HG03432 (cell line): ENCODE measurements around the gene VPS4A.

Experiments
- ATAC-seq: cut with Tn5 transposase; IDR thresholded peaks from one replicate; pipeline ENCODE4 v1.9.1; 2021; ENCODE audit warnings: mild to moderate bottlenecking, moderate library complexity; ENCODE audit not compliant: unreplicated experiment

VPS4A gene

DNA sequence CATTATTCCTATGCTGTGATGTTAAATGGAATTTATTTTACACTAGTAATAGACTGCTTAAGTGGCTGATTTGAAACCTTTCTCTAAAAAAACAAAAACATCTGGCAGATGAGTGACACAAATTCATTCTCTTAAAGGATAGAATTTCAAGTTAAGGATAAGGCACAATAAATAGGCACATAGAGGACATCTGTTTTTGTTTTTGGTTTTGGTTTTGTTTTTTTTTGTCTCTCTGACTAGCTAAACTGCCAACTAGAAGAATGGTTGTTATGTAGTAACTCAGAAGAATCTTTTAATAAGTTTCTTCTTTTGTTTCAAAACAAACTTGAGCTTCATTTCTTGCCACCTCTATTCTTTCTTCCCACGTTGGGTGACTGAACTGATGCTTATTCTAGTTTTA is 5.1 kb upstream of the VPS4A start:
- ATAC-seq: no peak

DNA sequence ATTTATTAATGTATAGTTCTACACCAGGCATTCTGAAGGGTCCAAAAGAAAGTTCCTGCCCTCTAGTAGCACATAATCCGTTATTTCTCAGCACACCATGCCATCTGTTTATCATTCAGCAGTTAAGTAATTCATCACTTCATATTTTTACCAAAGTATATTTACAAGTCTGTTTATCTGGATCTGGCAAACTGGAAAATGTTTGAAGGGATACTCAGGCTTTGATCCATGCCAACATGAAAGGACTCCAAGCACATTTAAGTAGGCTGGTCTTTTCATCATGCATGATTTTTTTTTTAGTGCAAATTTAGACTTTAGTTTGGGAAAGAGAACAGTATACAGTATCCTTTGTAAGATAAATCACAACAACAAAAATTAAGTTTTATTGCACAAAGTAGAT is 4.1 kb upstream of the VPS4A start:
- no peak for ATAC-seq

DNA sequence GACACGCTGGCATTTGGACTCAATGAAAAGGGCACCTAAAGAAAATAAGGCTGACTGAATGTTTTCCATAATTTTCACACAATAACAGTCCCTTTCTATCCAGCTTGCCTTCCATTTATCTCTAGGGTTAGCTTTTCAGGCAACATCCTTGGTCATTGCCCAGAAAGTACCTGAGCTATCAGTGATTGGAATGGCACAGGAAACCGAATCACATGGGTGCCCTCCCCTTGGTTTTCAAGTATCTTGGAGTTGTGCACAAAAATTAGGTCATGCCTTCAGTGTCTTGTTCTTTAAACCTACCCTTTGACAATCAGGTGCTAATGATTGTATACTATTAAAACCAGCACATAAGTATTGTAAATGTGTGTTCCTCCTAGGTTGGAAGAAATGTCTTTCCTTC is 3.3 kb upstream of the VPS4A start:
- ATAC-seq: no peak

DNA sequence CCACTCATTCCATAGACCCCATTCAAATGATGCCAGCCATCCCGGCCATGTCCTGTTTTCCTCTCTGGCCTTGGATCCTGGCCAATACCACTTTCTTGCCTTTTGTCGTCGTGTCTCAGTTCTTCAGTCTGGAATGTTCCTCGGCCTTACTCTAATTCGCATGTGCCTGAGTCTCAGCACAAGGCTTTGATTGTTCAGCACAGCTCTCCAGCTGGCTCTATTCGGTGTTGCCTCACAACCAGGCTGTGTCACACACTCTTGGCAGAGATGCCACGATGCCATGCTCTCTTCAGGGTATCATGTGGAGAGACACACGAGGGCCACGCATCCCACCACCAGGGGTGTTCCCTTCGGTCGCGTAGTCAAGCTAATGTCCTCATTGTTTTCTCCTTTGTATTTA is 1.8 kb upstream of the VPS4A start:
- no peak for ATAC-seq

DNA sequence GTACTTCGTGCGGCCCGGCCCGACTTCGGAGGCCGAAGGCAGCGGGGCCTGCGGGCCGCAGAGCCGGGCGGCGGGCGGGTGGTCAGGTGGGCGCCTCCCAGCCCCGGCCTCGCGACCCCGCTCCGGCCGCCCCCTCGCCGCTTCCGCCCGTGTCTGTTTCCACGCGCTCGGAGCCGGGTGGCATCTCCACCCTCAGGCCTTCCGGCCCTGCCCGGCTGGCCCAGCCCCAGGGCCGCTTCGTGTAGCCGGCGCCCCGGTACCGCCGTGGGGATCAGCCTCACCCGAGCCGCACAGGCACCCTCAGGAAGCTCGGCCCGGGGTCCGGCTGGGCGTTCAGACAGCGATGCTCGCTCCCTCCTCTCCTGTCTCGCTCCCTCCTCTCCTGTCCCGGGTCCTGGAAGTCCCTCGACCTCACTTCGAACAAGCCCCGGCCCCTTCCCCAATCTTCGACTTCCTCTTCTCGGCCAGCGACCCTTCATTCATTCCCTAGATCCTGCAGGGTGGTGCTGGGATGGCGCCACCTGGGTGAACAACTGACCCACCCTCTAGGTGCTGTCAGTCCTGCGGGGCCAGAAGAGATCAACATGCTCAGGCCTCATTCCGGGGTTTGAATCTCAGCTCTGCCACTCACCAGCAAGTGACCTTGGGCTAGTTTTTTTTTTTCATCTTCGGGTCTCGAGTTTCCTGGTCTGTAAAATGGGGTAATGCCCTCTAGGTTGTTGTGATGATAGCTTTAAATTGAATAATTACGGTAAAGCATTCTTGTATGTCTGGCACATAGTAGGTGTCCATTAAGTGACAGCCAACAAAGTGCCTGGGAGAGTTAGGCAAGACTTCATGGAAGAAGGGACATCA is 610 bp downstream of the VPS4A start:
- ATAC-seq: peak; percentile 52

DNA sequence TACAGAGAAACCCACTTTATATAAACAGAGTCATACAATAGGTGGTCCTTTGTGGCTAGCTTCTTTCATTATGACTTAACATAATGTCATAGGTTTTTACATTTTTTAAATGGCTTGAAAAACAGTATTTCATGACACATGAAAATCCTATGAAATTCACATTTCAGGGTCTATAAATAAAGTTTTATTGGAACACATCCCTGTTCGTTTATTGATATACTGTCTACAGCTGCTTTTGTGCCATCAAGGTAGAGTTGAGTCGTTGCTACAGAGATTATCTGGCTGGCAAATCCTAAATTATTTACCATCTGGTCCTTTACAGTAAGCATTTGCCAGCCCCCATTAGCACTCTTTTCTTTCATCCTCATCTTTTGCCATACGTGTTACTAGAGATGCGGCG is 2.3 kb downstream of the VPS4A start:
- ATAC-seq: no peak

DNA sequence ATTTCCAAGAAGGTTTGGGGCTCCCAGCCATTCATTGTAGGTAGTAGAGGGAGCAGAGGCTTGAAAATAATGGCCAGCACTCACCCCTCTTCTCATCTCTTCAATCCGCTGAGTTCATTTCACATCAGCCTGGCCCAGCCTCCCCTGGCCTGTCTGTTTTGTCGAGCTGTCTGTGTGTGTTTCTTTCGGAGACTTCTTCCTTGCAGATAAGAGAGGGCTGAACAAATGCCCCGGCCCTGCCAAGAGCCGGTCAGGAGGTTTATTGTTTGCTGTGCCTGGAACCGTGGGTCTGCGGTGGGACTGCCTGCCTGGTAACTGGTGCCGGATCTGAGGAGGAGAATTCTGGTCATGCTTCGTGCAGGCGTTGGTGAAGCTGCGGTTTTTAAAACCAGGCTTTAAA is 3.4 kb downstream of the VPS4A start:
- ATAC-seq: no peak

DNA sequence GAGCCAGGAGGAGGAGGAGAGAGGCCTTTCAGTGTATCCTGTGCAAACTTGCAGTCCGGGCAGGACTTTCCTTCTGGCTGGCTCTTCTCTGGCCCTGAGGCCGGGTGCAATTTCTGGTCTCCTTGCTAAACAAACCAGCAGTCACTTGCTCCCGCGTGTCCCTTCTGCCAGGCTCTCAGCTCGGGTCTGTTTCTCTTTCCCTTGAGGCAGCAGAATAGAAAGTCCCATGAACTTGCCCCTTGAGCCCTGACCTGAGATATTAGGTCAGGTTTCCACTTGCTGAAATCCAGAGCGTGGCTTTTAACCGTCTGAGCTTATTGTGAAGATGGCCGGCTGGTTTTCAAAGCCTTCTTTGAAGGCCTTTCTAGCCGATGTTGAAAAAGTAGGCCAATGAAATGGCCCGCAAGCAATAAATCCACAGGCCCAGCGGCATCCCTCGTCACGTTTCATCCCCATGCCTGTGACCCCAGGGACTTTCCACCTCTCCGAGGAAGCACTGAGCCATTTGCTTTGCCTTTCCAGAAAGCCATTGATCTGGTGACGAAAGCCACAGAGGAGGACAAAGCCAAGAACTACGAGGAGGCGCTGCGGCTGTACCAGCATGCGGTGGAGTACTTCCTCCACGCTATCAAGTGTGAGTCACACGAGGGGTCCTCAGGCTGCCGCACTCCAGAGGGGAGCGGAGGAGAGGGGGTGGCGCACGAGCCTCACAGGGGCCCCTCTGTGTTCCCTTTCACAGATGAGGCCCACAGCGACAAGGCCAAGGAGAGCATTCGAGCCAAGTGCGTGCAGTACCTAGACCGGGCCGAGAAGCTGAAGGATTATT is 4.5 kb downstream of the VPS4A start:
- no peak for ATAC-seq

DNA sequence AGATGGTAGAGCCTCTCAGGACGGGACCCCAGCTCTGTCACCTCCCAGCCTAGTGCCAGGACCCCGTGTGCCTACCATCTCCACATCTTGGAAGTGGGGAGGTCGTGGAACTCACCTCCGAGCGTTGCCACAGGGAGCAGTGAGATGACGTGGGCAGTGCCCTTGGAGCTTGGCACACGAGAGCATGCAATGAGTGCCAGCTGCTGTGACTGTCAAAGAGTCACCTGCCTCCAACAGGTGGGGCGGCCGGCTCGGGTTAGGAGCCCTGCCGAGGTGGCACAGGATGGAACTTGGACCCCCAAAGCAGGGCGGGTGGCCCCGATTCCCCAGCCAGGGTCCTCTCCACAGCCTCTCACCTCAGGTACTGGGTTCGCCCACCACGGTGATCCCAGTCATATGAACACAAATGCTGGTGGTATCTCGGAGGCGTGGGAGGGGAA is 5.5 kb downstream of the VPS4A start:
- ATAC-seq: no peak

DNA sequence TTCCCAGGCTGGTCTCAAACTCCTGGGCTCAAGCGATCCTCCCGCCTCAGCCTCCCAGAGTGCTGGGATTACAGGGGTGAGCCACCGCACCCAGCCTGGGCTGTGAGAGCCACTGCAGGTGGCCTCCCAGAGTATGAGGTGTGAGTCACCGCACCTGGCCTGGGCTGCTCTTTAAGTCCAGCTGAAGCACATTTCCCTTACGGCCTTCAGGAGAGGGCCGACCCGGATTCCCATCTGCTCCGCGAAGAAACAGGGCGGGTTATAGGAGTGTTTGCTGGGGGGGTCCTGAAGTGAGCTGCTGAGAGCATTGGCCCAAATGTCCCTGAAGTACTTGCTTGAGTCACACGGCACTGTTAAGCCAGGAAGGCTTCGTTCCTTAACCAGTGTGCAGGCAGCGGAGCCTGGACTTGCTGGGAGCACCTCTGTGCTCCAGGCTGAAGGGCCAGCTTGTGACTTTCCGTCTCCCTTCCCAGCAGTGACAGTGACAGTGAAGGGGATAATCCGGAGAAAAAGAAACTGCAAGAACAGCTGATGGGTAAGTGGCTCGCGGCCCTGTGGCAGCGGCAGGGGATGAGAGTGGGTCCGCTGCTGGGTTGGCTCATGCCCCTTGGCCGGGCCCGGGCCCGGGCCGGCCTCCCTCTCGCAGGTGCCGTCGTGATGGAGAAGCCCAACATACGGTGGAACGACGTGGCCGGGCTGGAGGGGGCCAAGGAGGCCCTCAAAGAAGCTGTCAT is 7.2 kb downstream of the VPS4A start:
- no peak for ATAC-seq

DNA sequence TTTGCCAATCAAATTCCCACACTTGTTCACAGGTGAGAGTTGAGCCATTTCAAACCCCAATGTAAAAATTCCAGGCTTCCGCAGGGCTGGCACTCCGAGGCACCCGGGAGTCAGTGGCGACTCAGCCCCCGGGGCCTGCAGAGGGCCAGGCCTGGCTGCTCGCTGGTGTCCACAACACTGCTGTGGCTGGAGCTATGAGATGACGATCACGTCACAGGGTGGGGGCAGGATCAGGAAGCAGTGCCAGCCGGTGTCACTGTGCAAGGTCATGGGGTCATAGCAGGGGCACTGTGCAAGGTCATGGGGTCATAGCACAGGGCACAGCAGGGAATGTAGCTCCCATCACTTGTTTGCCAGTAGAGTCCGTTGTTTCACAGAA is 7.8 kb downstream of the VPS4A start:
- ATAC-seq: no peak

DNA sequence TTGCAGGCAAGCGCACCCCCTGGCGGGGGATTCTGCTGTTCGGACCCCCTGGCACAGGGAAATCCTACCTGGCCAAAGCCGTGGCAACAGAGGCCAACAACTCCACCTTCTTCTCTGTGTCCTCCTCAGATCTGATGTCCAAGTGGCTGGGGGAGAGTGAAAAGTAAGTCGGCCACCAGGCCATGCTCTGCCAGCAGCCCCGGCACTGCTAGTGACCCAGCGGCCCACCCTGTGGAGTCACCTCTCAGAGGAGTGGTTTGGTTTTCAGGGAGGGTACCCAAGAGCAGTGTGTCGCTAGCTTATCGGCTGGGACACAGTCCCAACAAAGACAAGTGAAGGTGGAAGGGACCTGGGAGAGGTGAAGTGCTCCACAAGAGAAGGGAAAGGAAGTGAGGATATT is 8.2 kb downstream of the VPS4A start:
- ATAC-seq: no peak

DNA sequence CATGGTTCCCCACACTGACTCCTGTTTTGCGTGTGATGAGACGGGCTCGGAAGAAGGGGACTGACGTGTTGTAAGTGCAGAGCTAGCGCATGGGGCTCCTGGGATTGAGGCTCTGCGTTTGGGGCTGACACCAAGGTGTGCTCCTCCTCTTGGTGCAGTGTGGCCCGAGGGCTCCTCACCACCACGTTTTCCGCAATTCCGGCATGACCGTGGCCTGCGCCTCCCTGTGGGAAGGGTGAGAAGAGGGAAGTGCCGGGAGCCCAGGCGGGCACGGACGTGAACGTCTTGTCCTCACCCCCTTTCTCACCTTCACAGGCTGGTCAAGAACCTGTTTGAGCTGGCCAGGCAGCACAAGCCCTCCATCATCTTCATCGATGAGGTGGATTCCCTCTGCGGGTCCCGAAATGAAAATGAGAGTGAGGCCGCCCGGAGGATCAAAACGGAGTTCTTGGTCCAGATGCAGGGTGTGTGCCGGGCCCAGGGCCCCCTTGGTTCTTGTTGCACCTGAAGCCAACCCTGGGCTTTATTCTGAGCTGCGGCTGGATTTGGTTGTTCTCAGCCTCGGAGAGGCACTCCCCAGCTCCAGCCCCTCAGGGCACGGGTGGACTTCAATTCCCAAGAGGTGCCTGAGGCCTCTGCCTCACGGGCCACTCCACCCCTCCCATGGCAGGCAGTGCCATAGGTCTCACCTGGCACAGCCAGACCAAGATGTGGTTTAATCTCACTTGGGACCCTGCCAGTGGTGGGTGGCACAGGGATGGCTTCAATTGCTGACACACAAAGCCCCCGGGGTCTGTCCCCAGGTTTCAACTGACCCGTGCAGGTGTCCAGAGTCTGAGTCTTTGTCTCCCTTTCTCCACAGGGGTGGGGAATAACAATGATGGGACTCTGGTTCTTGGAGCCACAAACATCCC is 8.9 kb downstream of the VPS4A start:
- ATAC-seq: no peak

DNA sequence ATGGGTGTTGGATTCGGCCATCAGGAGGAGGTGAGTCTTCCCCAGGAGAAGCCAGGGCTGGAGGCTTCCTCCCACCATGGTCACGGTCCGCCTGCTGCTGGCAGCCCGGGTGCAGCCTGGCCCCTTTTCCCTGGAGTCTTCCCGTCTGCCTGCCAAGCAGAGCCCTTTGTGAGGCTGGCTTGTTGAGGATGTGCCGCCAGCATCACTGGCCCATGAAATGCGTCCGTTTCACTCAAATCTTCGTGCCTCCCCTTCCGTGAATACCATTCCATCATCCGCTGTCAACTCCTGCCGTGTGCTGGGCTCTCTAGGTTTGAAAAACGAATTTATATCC is 9.6 kb downstream of the VPS4A start:
- no peak for ATAC-seq

DNA sequence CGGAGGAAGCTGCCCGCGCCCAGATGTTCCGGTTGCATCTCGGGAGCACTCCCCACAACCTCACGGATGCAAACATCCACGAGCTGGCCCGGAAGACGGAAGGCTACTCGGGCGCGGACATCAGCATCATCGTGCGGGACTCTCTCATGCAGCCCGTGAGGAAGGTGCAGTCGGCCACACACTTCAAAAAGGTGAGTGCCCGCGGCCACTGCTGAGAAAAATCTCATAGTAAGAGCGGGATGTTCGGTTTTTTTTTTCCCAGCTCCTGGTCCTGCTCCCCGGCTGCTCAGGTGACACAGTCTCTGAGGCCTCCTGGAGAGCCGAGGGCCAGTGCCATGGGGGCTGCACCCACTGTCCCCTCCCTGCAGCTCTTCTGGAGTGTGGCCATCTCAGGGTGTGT is 9.9 kb downstream of the VPS4A start:
- ATAC-seq: no peak

DNA sequence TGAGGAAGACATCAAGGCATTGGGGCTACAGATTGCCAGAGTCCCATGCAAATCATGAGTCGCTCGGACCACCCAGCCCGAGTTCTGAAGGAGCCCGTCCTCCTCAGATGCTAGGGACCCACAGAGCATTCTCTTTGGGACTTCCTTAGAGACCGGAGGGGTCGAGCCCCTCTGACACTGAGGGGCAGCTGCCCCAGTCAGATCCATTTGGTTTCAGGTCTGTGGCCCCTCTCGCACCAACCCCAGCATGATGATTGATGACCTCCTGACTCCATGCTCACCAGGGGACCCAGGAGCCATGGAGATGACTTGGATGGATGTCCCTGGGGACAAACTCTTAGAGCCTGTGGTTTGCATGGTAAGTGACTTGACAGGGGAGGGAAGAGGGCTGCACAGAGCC is 11.2 kb downstream of the VPS4A start:
- no peak for ATAC-seq

DNA sequence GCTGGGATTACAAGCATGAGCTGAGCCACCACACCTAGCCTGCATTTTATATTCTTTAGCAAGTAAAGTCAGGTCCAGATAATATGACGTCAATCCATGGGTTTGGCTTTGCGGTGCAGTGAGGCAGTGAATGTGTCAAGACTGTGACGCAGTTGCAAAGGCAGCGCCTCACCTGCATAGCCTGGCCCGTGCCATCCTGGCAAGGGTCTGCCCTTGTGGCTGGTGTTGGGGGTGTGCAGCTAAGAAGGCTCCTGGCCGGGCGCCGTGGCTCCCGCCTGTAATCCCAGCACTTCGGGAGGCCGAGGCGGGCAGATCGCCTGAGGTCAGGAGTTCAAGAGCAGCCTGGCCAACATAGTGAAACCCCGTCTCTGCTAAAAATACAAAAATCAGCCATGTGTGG is 12.3 kb downstream of the VPS4A start:
- no peak for ATAC-seq

DNA sequence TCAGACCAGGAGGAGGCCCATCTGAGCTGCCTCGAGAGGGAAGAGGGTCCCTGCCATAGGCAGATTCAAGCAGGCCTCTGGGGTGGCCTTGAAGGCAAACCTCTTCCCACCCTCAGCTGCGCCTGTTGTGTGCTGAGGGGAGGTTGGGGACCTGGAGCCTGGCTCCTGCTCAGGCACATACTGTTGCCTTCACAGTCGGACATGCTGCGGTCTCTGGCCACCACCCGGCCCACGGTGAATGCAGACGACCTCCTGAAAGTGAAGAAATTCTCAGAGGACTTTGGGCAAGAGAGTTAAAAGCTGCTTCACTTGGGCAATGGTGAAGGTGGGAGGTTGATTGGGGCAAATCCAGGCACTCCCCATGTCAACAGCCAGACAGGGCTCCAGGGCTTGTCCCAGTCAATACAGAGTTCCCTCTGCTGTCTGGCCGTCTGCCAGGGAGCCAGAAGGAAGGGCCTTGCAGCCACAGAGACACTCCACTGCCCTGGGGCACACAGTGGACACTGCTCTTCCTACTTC is 12.9 kb downstream of the VPS4A start:
- ATAC-seq: no peak

DNA sequence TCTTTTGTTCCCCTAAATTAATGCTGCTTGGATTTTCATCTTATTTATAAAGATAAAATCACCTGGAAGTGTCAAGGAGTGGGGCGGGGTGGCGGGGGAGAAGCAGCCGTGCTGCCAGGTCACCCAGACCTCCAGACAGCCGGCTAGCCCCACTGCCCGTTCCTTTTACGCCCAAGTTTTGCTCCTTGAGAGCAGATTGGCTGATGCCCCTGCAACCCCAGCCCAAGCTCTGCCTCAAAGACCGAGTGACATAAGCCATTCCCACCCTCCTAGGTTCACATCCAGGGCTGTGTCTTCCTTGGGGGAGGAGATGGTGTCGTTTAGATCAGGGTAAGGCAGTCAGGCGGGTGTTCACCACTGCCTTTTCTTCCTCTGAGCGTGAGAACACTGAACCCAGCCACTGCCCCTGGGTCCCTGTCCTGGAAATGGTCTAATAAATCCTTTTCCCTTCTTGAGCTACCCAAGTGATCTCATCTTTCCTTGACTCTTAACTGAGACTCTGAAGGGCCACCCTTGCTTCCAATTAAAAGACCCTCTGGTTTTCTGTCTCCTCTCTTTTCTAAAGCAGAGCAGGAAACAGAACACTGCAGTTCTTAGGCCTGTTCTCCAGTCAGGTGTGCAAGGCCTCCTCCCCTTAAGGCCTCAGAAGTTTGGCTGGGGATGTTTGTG is 13.6 kb downstream of the VPS4A start:
- no peak for ATAC-seq

DNA sequence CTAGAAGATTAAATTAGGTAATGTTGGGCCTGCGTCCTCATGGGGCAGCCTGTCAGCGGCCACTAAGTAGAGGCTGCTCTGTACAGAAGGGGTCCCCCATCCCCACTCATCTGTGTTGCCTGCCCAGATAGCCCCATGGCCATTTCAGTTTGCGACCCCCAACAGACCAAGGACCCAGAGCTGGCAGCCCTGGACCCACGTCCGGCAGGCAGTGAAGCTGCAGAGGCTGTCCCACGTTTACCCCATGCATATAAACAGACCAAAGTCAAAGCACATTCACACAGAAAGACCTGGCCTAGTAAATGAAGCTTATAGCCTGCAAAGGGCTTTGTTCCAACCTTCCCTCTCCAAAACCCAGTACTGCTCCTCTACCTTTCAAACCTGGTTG is 14.6 kb downstream of the VPS4A start:
- ATAC-seq: no peak
